ENCODE measurements around the gene LDAH.
A peak's percentile ranks its signal among the peaks of the same experiment; 100 is the strongest.

LDAH gene

GRCh38 chr2:20652673-20653575 lies 170.0 kb downstream of the LDAH start:
- DNase-seq: no peak

- DNase-seq: no peak
Observed at GRCh38 chr2:20652141-20652540, 170.8 kb downstream of the LDAH start.

- DNase-seq: no peak
Observed at GRCh38 chr2:20651731-20652099, 171.2 kb downstream of the LDAH start.

- DNase-seq: peak; percentile 34 to 92 (median 75)
Observed at GRCh38 chr2:20650877-20651730, 171.8 kb downstream of the LDAH start, which contains the start of gene HS1BP3. HS1BP3 (minus strand) TSS chr2:20651098; CDS start chr2:20651063, 35 bp downstream.

- DNase-seq: peak in 29 of 56 donors; percentile 16 to 74 (median 52)
Observed at GRCh38 chr2:20650393-20650876, 172.5 kb downstream of the LDAH start.

GRCh38 chr2:20649976-20650375 lies 172.9 kb downstream of the LDAH start:
- DNase-seq: no peak

GRCh38 chr2:20649576-20649975 lies 173.3 kb downstream of the LDAH start:
- peak in 1 of 56 donors; percentile 24 for DNase-seq

GRCh38 chr2:20648831-20649230 lies 174.1 kb downstream of the LDAH start:
- DNase-seq: no peak

GRCh38 chr2:20648206-20648605 lies 174.7 kb downstream of the LDAH start:
- DNase-seq: no peak

- DNase-seq: no peak
Observed at GRCh38 chr2:20647738-20648137, 175.2 kb downstream of the LDAH start.

- DNase-seq: no peak
Observed at GRCh38 chr2:20647211-20647610, 175.7 kb downstream of the LDAH start.

- DNase-seq: peak in 1 of 56 donors; percentile 37
Observed at GRCh38 chr2:20646446-20646845, 176.5 kb downstream of the LDAH start.

- DNase-seq: no peak
Observed at GRCh38 chr2:20645761-20646160, 177.1 kb downstream of the LDAH start.

GRCh38 chr2:20645301-20645701 lies 177.6 kb downstream of the LDAH start:
- DNase-seq: no peak

GRCh38 chr2:20643826-20644225 lies 179.1 kb downstream of the LDAH start:
- no peak for DNase-seq

- peak in 10 of 56 donors; percentile 9 to 51 (median 26) for DNase-seq
Observed at GRCh38 chr2:20643060-20643459, 179.8 kb downstream of the LDAH start.

- DNase-seq: peak in 51 of 56 donors; percentile 20 to 84 (median 66)
Observed at GRCh38 chr2:20642055-20642971, 180.6 kb downstream of the LDAH start.

GRCh38 chr2:20641123-20641985 lies 181.5 kb downstream of the LDAH start:
- DNase-seq: peak in 1 of 56 donors; percentile 22

GRCh38 chr2:20640411-20641122 lies 182.3 kb downstream of the LDAH start:
- DNase-seq: peak in 10 of 56 donors; percentile 17 to 53 (median 31)

Measured in nucleus accumbens (tissue), 56 donors.